ENCODE measurements around the gene KCNT2.
"Not testable (repeated sequence)": the region's sequence is repeated elsewhere in the genome, so short reads cannot be mapped to it uniquely, and the experiment has no call there.

Gene KCNT2

DNA sequence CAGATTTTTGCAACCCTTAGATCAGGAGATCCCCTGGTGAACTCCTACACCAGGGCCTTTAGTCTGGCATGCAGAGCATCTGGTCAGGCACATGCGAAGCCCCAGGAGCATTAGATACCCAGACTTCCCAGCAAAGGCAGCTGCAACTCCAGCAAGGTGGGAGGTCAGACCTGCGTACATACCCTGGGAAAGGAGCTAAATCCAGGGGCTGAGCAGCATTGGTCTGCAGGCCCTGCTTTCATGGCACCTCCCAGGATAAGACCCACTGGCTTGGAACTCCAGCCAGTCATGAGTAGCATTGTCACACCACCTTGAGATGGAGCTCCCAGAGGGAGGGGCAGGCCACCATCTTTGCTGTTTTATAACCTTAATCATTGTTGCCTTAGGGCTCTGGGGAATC, 92.3 kb downstream of the KCNT2 start:
- no peak for TF ChIP-seq ZNF274 (IDR thresholded peaks at IDR 0.05; ENCODE audit: low read depth, low read length)
- no peak overlapping the region for H3K4me3 ChIP-seq (ENCODE audit: low read length)

- no peak for TF ChIP-seq ZNF274 (IDR thresholded peaks at IDR 0.05; ENCODE audit: low read depth, low read length)
- no peak overlapping the region for H3K4me3 ChIP-seq (ENCODE audit: low read length)
Measured at GRCh38 chr1:196513821-196514220, 94.4 kb downstream of the KCNT2 start.

- TF ChIP-seq ZNF274 (IDR thresholded peaks at IDR 0.05; ENCODE audit: low read depth, low read length), result no peak
- H3K4me3 ChIP-seq (ENCODE audit: low read length), result no peak overlapping the region
Measured at GRCh38 chr1:196510451-196510850, 97.8 kb downstream of the KCNT2 start.

DNA sequence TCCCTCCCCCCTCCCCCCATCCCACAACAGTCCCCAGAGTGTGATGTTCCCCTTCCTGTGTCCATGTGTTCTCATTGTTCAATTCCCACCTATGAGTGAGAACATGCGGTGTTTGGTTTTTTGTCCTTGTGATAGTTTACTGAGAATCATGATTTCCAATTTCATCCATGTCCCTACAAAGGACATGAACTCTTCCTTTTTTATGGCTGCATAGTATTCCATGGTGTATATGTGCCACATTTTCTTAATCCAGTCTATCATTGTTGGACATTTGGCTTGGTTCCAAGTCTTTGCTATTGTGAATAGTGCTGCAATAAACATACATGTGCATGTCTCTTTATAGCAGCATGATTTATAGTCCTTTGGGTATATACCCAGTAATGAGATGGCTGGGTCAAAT, 104.0 kb downstream of the KCNT2 start:
- H3K4me3 ChIP-seq (ENCODE audit: low read length), result not testable (repeated sequence)

DNA sequence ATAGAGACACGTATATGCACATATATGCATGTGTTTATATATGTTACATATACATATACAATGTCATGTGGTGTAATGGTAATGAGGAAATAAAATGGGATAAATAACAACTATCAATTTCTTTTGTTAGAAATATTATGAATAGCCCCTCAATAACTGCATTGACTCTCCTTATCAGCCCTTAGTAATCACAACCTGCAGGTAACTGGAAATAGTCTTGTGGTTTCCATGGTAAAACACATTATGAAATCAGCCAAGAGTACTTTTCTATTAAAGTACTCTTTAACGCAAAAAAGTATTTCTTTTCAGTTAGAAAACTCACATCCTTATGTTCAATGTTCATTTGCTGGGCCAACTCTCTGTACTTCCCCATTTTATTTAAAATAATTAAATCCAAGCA, 105.8 kb downstream of the KCNT2 start:
- no peak for TF ChIP-seq ZNF274 (IDR thresholded peaks at IDR 0.05; ENCODE audit: low read depth, low read length)
- H3K4me3 ChIP-seq (ENCODE audit: low read length), result no peak overlapping the region

GRCh38 chr1:196501760-196502428, 106.3 kb downstream of the KCNT2 start:
- no peak overlapping the region for H3K4me3 ChIP-seq (ENCODE audit: low read length)
- no peak for TF ChIP-seq ZNF274 (IDR thresholded peaks at IDR 0.05; ENCODE audit: low read depth, low read length)

DNA sequence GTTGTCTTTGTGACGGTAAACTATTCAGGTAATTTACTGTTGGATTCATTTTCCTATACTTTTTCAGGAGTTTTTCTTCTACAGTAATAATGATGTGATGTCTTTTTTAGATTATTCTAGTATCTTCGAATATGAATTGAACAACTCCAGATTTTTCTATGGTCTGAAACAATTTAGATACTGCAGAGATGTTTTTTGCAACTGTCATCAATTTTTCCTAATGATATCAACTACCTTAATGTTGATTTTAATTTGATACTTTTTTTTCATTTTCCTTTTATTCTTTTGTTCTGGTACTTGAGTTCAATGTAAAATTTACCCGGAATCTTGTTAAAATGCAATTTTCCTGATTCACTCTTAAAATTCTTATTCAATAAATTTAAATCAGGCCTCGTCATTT, 110.4 kb downstream of the KCNT2 start:
- H3K4me3 ChIP-seq (ENCODE audit: low read length), result no peak overlapping the region
- no peak for TF ChIP-seq ZNF274 (IDR thresholded peaks at IDR 0.05; ENCODE audit: low read depth, low read length)

- TF ChIP-seq ZNF274 (IDR thresholded peaks at IDR 0.05; ENCODE audit: low read depth, low read length), result no peak
- H3K4me3 ChIP-seq (ENCODE audit: low read length), result no peak overlapping the region
Measured at GRCh38 chr1:196494766-196495165, 113.5 kb downstream of the KCNT2 start.

GRCh38 chr1:196493881-196494280, 114.4 kb downstream of the KCNT2 start:
- no peak overlapping the region for H3K4me3 ChIP-seq (ENCODE audit: low read length)
- TF ChIP-seq ZNF274 (IDR thresholded peaks at IDR 0.05; ENCODE audit: low read depth, low read length), result no peak

GRCh38 chr1:196488579-196488978, 119.7 kb downstream of the KCNT2 start:
- H3K4me3 ChIP-seq (ENCODE audit: low read length), result no peak overlapping the region
- TF ChIP-seq ZNF274 (IDR thresholded peaks at IDR 0.05; ENCODE audit: low read depth, low read length), result no peak

GRCh38 chr1:196486346-196486745, 121.9 kb downstream of the KCNT2 start:
- TF ChIP-seq ZNF274 (IDR thresholded peaks at IDR 0.05; ENCODE audit: low read depth, low read length), result no peak
- no peak overlapping the region for H3K4me3 ChIP-seq (ENCODE audit: low read length)

GRCh38 chr1:196481616-196482015, 126.6 kb downstream of the KCNT2 start:
- no peak overlapping the region for H3K4me3 ChIP-seq (ENCODE audit: low read length)
- TF ChIP-seq ZNF274 (IDR thresholded peaks at IDR 0.05; ENCODE audit: low read depth, low read length), result no peak

DNA sequence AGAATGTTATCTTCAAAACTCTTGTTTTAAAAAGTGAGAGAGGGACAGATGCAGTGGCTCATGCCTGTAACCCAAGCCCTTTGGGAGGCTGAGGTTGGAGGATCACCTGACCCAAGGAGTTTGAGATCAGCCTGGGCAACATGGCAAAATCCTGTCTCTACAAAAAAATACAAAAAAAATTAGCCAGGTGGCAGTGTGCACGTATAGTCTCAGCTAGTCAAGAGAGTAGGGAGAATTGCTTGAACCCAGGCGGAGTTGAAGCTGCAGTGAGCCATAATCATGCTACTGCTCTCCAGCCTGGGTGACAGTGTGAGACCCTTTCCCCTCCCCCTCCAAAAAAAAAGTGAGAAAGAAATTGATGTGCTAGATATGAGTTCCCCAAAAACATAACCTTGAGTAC, 131.0 kb downstream of the KCNT2 start:
- TF ChIP-seq ZNF274 (IDR thresholded peaks at IDR 0.05; ENCODE audit: low read depth, low read length), result no peak
- no peak overlapping the region for H3K4me3 ChIP-seq (ENCODE audit: low read length)

DNA sequence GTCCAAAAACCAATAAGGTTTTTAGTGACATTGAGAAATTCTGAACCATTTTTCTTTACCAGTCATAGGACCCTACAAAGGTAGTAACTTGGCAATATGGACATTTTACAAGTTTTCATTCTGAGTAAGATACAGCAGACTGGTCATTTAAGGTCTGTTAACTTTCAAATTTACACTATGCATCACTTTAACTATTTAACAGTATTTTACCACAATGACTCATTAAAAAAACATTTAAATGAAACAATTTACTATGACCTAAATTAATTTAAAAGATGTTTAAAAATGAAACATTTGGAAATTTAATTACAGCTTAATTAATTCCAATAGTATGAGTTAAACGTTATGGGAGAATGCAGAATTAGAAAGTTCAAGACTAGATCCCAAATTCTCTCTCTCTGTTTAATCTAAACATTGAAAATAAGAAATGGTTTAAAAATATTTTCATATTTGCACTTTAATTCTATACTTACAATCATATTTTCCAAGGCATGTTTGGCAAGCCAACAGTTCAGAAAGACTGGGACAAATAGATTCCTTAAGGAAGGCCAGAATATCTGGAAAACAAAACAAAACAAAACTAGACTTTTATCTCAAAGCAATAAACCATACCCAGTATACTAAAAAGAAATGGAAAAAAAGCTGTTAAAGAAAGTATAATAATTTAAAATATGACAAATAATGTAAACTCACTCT, 140.9 kb downstream of the KCNT2 start:
- no peak overlapping the region for H3K4me3 ChIP-seq (ENCODE audit: low read length)

DNA sequence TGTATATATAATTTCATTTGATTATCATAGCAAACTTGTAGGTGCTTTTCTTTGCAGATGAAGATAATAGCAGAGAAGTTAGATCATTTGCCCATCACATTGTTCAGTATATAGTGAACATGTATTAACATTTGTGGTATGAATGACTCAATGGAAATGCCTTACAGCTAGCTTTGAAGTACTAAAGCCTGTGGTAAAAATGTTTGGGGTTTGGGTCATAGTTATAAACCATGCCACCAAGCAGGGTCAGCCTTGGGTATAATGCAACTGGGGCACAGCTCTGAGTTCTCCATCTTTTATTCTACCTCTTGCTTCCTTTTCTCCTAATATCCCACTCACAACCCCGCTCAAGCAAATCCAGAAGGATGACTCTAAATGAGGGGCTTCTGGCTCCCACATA, 141.6 kb downstream of the KCNT2 start:
- H3K4me3 ChIP-seq (ENCODE audit: low read length), result no peak overlapping the region

More for the DNA sequence above, 140.9 kb downstream of the KCNT2 start:
- TF ChIP-seq ZNF274 (IDR thresholded peaks at IDR 0.05; ENCODE audit: low read depth, low read length), result no peak

GRCh38 chr1:196466166-196466565, 142.1 kb downstream of the KCNT2 start:
- TF ChIP-seq ZNF274 (IDR thresholded peaks at IDR 0.05; ENCODE audit: low read depth, low read length), result no peak

More for the DNA sequence above, 141.6 kb downstream of the KCNT2 start:
- TF ChIP-seq ZNF274 (IDR thresholded peaks at IDR 0.05; ENCODE audit: low read depth, low read length), result no peak

More at GRCh38 chr1:196466166-196466565, 142.1 kb downstream of the KCNT2 start:
- H3K4me3 ChIP-seq (ENCODE audit: low read length), result no peak overlapping the region
